Stimulated activated CD8-positive, alpha-beta memory T cell treated with anti-CD3 and anti-CD28 coated beads, Interleukin-15, amount 100 ng/mL, for 4 hours (primary cell): ENCODE results near the gene UNC80.

Source experiments
- DNase-seq, 2 donors: peaks; one replicate each; pipeline ENCODE4 v3.0.0-alpha.2; 2020; ENCODE audit warnings: low read depth in 2 of 2

The UNC80 gene

GRCh38 chr2:209969692-209970091 lies 198.1 kb downstream of the UNC80 start:
- DNase-seq: no peak

DNA sequence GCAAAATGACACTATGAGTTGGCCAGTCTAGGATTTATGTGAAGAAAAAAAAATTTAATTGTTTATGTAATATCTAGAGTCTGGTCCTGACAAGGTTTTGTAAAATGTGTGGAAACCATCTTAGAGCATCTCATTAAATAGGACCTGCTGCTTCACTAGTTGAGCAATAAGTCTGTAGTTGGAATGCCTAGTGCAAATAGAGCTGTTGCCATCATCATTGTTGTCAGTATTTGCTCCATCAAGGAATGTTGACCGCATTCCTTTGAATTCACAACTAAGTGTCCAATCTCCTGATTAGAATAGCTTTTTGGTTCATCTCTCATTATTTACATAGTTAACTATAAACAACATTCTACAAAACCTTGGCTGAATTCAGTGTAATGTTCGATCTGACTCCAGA lies 198.6 kb downstream of the UNC80 start:
- no peak for DNase-seq

- no peak for DNase-seq
These were observed 199.1 kb downstream of the UNC80 start for GRCh38 chr2:209970711-209971110.

GRCh38 chr2:209973328-209973727 lies 201.7 kb downstream of the UNC80 start:
- no peak for DNase-seq

GRCh38 chr2:209974576-209974975 lies 202.9 kb downstream of the UNC80 start:
- DNase-seq: no peak

GRCh38 chr2:209976698-209977385 lies 205.2 kb downstream of the UNC80 start:
- DNase-seq: no peak

- DNase-seq: no peak
These were observed 206.0 kb downstream of the UNC80 start for GRCh38 chr2:209977386-209978239.

GRCh38 chr2:209984291-209984690 lies 212.7 kb downstream of the UNC80 start:
- DNase-seq: no peak

DNA sequence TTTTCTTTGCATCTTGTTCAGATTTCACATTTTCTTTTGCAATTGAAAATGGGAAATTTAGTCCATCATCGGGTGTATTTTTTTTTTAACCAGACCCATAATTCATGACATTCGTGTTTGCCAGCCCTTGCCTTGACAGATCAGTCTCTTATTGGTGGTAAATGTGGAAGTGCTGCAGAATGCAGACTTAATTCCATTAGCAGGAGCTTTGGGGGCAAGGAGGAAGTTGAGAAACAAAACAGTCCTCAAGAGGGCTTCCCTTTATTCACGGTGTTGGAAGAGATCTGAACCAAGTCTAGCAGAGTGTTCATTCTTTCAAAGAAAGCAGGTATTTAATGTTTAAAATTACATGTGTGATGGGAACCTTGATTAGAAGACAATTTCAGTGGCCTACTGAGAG lies 214.2 kb downstream of the UNC80 start:
- DNase-seq: no peak

- no peak for DNase-seq
These were observed 214.8 kb downstream of the UNC80 start for GRCh38 chr2:209986415-209986814.

GRCh38 chr2:209988010-209988409 lies 216.4 kb downstream of the UNC80 start:
- no peak for DNase-seq

- no peak for DNase-seq
These were observed 219.2 kb downstream of the UNC80 start for GRCh38 chr2:209990838-209991237.

GRCh38 chr2:209993968-209994367 lies 222.3 kb downstream of the UNC80 start:
- no peak for DNase-seq

- DNase-seq: no peak
These were observed 227.0 kb downstream of the UNC80 start for GRCh38 chr2:209998596-209998995.

DNA sequence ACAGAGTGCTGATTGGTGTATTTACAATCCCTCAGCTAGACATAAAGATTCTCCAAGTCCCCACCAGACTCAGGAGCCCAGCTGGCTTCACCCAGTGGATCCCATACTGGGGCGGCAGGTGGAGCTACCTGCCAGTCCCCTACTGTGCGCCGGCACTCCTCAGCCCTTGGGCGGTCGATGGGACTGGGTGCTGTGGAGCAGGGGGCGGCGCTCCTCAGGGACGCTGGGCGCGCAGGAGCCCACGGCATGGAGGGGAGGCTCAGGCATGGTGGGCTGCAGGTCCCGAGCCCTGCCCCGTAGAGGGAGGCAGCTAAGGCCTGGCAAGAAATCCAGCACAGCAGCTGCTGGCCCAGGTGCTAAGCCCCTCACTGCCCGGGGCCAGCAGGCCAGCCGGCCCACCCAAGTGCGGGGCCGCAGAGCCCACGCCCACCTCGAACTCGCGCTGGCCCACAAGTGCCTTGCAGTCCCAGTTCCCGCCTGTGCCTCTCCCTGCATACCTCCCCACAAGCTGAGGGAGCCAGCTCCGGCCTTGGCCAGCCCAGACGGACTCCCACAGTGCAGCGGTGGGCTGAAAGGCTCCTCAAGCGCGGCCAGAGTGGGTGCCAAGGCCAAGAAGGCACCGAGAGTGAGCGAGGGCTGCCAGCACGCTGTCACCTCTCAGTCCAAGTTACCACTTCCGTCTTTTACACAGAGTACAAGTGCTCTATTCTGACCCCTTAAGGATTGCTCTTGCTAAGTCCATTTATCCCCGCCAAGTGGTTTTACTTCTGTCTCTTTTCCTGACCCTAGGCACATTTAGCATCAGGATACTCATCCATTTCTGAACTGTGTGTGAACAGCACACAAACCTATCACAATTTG lies 229.1 kb downstream of the UNC80 start:
- DNase-seq: no peak

- DNase-seq: peak; percentile 93
These were observed 230.8 kb downstream of the UNC80 start, which contains the start of gene RPE for GRCh38 chr2:210002158-210003157. TSS of gene RPE (plus strand) at chr2:210002638. CDS start at chr2:210002662, 24 bp downstream.

DNA sequence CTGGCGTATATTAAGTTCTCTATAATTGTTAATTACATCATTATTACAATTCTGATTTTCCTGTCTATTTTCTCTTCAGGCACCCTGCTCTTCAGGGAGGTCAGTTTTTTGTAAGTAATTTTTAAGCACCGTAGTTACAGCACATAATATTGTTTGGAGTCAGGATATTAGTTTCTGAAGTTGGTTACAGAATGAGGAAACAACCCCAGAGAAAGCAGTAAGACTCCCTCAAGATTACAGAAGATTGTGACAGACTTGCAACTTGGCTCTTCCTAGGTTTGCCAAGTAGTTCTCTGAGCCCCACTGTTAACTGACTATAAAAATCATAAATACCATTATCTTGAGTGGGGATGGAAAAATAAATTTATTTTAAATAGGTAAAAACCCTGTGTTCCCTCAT lies 231.7 kb downstream of the UNC80 start:
- no peak for DNase-seq

DNA sequence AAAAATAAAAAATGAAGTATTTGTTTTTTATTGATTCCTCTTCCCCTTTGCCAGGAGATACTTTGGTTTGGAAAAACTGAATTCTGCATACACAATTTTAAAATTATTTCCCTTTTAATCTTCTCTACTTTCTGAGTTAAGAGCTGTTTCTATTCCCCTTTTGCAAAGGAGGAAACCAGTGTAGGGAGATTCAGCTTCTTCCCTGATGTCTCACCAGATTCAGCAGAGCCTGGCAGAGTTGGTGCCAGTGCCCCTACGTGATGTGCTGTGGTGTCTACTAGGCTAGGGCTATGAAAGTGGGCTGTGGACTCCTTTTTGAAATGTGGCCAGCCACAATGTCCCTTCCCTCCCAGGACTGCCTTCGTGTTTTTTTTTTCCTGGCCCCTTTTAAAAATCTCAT lies 233.2 kb downstream of the UNC80 start:
- DNase-seq: no peak

- DNase-seq: no peak
These were observed 236.3 kb downstream of the UNC80 start for GRCh38 chr2:210007895-210008294.

- no peak for DNase-seq
These were observed 237.5 kb downstream of the UNC80 start for GRCh38 chr2:210009126-210009525.

- DNase-seq: no peak
These were observed 238.3 kb downstream of the UNC80 start for GRCh38 chr2:210009896-210010295.
